HUES64 (cell line): ENCODE data around the gene CLSTN1.
"Not testable (repeated sequence)": the region's sequence is repeated elsewhere in the genome, so short reads cannot be mapped to it uniquely, and the experiment has no call there.

Experiments used
- H3K27ac ChIP-seq: 2 replicates; pipeline ENCODE4 v1.7.0; 2013; ENCODE audit warnings: low read depth, low read length, inconsistent platforms
- H3K27me3 ChIP-seq: 2 replicates; pipeline ENCODE4 v1.6.1; 2013; ENCODE audit warnings: mild to moderate bottlenecking, low read length; ENCODE audit not compliant: insufficient read depth
- H3K36me3 ChIP-seq: 2 replicates; pipeline ENCODE4 v1.6.1; 2013; ENCODE audit warnings: mild to moderate bottlenecking, low read length; ENCODE audit not compliant: insufficient read depth
- H3K4me1 ChIP-seq: 2 replicates; pipeline ENCODE4 v1.6.1; 2013; ENCODE audit warnings: mild to moderate bottlenecking, low read length, moderate library complexity; ENCODE audit not compliant: insufficient read depth
- H3K4me3 ChIP-seq: 2 replicates; pipeline ENCODE4 v1.5.1; 2013; ENCODE audit warnings: mild to moderate bottlenecking, low read length, moderate library complexity
- H3K9ac ChIP-seq: 2 replicates; pipeline ENCODE4 v1.6.1; 2013; ENCODE audit warnings: mild to moderate bottlenecking, low read depth, low read length
- H3K9me3 ChIP-seq: 2 replicates; pipeline ENCODE4 v1.6.1; 2013; ENCODE audit warnings: low read depth, low read length; ENCODE audit not compliant: insufficient read depth
- WGBS: fragments of 150-250, 120-280 bp; methylation state at CpG from one replicate; pipeline ENCODE4 v1.1.7; 2013; ENCODE audit warnings: missing lambda C conversion rate; 5-methylcytosine and 5-hydroxymethylcytosine counted together

Gene CLSTN1

DNA sequence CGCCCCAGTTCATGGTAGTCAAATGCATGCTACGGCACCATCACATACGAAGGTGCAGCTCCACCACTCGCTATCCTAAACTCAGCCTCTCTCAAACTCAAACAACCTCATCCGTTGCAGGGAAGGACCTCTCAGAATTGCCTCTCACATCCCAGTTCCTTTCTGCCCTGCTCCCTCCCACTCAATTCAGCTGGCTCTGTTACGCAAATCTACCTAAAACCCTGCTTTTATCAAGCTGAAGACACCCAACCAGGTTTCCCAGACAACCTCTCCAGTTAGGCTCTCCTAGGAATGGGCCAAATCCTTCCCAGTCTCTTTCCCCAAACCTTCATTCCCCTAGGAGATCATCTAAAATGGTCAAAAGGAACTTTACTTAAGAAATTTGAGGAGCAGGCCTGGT lies 62.9 kb downstream of the CLSTN1 start:
- Histone ChIP-seq H3K9me3 (no peaks in the 10 kb centered on the region), H3K27ac (peak overlapping the region; percentile 84), H3K4me3 (0 out of 2 replicates have a peak overlapping the region, but pooled peaks have one; percentile 4), H3K36me3 (0 out of 2 replicates have a peak, but pooled peaks cover 2% of the 10 kb centered on the region), H3K9ac (no peak overlapping the region), H3K4me1 (peaks cover 39% of the 10 kb centered on the region), H3K27me3 (no peaks in the 10 kb centered on the region)
- 50% methylated on average over 6 of the region's 6 CpGs for WGBS

DNA sequence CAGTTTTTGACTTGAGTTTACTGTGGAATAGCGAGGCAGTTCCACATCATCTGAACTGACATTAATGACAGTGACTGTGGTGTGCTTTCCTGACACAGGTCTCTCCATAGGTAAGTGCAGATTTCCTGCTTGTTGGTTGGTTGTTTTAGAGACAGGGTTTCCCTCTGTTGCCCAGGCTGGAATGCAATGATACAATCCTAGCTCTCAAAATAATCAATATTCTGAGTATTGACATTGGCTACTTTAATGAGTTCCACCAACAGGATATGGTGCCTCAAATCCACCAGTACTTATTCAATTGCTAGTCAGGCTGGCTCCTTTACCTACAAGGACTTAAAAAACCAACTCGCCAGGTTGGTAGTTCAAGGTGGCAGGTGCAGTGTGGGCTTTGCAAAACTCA lies 63.8 kb downstream of the CLSTN1 start:
- Histone ChIP-seq H3K9ac (no peak overlapping the region), H3K4me3 (no peak overlapping the region), H3K36me3 (peaks cover 5% of the 10 kb centered on the region; the same call in 1 of the 2 replicates), H3K4me1 (peaks cover 42% of the 10 kb centered on the region), H3K27me3 (no peaks in the 10 kb centered on the region), H3K27ac (peak overlapping the region; percentile 9; the same call in 1 of the 2 replicates), H3K9me3 (no peaks in the 10 kb centered on the region)
- WGBS = 96% methylated on average over 2 of the region's 2 CpGs

- Histone ChIP-seq H3K9me3 (no peaks in the 10 kb centered on the region), H3K4me3 (no peak overlapping the region), H3K27me3 (no peaks in the 10 kb centered on the region), H3K9ac (no peak overlapping the region), H3K27ac (peak overlapping the region; percentile 38; the same call in 1 of the 2 replicates), H3K36me3 (peaks cover 16% of the 10 kb centered on the region), H3K4me1 (peaks cover 34% of the 10 kb centered on the region)
- 92% methylated on average over 10 of the region's 10 CpGs for WGBS
Observed at GRCh38 chr1:9758559-9759121, 65.1 kb downstream of the CLSTN1 start.

DNA sequence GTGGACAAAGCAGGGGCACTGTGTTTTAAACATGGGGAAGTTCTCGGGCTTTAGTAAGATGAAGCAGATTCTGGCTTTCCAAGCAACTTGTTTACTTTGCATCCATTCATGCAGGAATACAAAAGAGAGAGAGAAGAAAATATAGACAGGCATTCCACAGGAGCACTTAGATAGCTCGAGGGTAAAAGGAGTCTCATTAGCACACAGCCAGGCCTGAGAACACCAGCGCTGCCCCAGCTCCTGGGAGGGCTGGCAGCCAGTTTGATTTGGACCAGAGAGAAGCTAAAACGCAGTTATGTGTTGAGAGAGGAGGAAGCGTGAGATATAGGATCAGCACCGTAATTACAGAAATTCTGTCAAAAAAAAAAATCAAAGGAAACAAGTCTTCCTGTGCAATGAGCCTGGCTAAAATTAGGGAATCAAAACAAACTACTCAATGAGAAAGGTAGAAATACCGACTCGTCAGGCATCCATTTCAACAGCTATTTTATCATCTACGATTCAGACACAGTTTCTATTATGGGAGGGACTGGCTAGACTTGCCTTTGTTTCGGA lies 68.2 kb downstream of the CLSTN1 start:
- Histone ChIP-seq H3K9me3 (no peaks in the 10 kb centered on the region), H3K4me3 (no peak overlapping the region), H3K36me3 (peaks cover 41% of the 10 kb centered on the region), H3K4me1 (peaks cover 20% of the 10 kb centered on the region), H3K9ac (no peak overlapping the region), H3K27me3 (no peaks in the 10 kb centered on the region), H3K27ac (no peak overlapping the region)
- WGBS = 80% methylated on average over 10 of the region's 10 CpGs

GRCh38 chr1:9753121-9753531 lies 70.6 kb downstream of the CLSTN1 start:
- no peak overlapping the region for H3K4me3 ChIP-seq
- no peaks in the 10 kb centered on the region for H3K9me3 ChIP-seq
- H3K4me1 ChIP-seq = peaks cover 7% of the 10 kb centered on the region; the same call in 1 of the 2 replicates
- 85% methylated on average over 12 of the region's 12 CpGs for WGBS
- H3K27ac ChIP-seq = no peak overlapping the region
- peaks cover 61% of the 10 kb centered on the region for H3K36me3 ChIP-seq
- no peaks in the 10 kb centered on the region for H3K27me3 ChIP-seq
- H3K9ac ChIP-seq = no peak overlapping the region

DNA sequence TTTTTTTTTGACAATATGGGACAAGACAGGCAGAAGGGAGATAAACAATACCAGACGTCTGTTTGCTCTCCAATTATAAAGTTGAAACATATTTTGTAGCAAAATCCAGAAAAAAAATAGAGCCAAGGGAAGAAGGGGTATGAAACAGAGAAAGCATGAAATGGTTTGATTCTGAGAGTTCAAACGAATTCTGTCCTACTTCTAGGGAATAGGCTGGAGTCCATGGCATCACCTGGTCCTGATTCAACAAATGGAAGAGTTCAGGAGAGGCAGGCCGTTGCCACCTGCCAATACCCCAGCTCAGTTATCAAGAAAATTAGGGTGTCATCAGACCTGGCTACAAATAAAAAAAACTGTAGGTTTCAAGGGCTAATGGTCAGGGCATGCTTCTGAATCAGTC lies 71.8 kb downstream of the CLSTN1 start:
- Histone ChIP-seq H3K36me3 (peaks cover 64% of the 10 kb centered on the region), H3K9ac (no peak overlapping the region), H3K4me1 (peaks cover 7% of the 10 kb centered on the region; the same call in 1 of the 2 replicates), H3K27ac (no peak overlapping the region), H3K9me3 (no peaks in the 10 kb centered on the region), H3K27me3 (no peaks in the 10 kb centered on the region), H3K4me3 (no peak overlapping the region)
- WGBS = 93% methylated on average over 3 of the region's 3 CpGs

DNA sequence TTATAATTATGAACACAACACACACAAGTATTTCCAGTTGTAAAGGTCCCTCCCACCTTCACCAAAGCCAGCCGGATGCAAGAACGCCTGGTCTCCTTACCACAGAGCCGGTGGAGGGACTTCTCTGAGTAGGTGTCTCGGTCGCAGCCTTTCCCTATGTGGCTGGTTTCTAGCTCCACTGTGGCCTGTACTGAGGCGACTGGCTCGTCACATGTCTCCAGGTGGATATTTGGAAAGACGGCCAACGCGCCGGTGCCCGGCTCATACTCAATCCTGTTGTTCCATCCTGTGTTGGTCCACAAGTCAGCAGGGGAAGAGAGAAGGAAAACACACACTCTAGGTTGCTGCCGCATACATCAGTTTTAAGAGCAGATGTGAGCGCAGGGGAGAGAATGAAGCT lies 74.4 kb downstream of the CLSTN1 start:
- Histone ChIP-seq H3K27me3 (no peaks in the 10 kb centered on the region), H3K9me3 (no peaks in the 10 kb centered on the region), H3K36me3 (peaks cover 79% of the 10 kb centered on the region), H3K9ac (no peak overlapping the region), H3K4me3 (no peak overlapping the region), H3K4me1 (no peaks in the 10 kb centered on the region), H3K27ac (no peak overlapping the region)
- 97% methylated on average over 14 of the region's 14 CpGs for WGBS

DNA sequence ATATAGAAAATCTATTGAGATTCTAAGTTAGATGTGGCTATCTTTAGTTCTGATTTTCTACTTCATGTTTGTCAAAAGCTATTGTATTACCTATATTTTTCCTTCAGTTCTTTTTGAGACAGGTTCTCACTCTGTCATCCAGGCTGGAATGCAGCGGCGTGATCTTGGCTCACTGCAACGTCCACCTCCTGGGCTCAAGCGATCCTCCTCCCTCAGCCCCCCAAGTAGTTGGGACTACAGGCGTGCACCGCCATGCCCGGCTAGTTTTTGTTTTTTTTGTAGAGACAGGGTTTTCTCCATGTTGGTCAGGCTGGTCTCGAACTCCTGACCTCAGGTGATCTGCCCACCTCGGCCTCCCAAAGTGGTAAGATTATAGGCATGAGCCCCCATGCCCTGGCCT lies 75.4 kb downstream of the CLSTN1 start:
- H3K9ac ChIP-seq, H3K27ac ChIP-seq, H3K4me1 ChIP-seq, H3K27me3 ChIP-seq, H3K9me3 ChIP-seq, H3K4me3 ChIP-seq: not testable (repeated sequence)
- H3K36me3 ChIP-seq = peaks cover 82% of the 10 kb centered on the region
- WGBS = 95% methylated on average over 9 of the region's 9 CpGs

DNA sequence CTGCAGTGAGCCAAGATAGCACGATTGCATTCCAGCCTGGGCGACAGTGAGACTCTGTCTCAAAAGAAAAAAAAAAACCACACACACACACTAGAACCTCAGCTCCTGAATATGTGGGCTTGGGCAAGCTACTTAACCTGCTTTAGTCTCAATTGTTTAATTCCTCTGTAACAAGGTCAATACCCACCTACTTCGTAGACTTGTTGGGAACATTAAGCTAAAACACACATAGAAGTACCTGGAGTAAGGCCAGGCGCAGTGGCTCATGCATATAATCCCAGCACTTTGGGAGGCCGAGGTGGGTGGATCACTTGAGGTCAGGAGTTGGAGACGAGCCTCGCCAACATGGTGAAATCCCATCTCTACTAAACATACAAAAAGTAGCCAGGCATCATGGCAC lies 77.1 kb downstream of the CLSTN1 start:
- 96% methylated on average over 7 of the region's 7 CpGs for WGBS
- Histone ChIP-seq H3K4me3 (no peak overlapping the region), H3K27ac (no peak overlapping the region), H3K9me3 (no peaks in the 10 kb centered on the region), H3K36me3 (peaks cover 84% of the 10 kb centered on the region), H3K9ac (no peak overlapping the region), H3K27me3 (no peaks in the 10 kb centered on the region), H3K4me1 (no peaks in the 10 kb centered on the region)

DNA sequence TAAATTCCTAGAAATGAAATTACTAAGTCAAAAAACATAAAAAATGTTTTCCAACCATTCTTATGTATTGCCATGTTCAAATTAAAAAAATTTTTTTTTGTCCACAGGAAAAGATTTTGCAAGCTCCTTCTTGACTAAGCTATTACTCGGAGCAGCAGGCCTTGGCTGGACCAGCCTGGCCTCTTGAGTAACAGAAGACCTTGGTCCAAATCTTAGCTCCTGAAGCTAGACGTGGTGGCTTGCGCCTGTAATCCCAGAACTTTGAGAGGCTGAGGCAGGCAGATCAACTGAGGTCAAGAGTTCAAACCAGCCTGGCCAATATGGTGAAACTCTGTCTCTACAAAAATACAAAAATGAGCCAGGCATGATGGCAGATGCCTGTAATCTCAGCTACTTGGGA lies 77.6 kb downstream of the CLSTN1 start:
- no peaks in the 10 kb centered on the region for H3K9me3 ChIP-seq
- H3K27ac ChIP-seq = no peak overlapping the region
- H3K36me3 ChIP-seq = peaks cover 84% of the 10 kb centered on the region
- WGBS = 98% methylated on average over 3 of the region's 3 CpGs
- H3K27me3 ChIP-seq = no peaks in the 10 kb centered on the region
- H3K4me1 ChIP-seq = no peaks in the 10 kb centered on the region
- no peak overlapping the region for H3K4me3 ChIP-seq
- H3K9ac ChIP-seq = no peak overlapping the region

- no peaks in the 10 kb centered on the region for H3K27me3 ChIP-seq
Observed at GRCh38 chr1:9744106-9744799, 79.5 kb downstream of the CLSTN1 start.

More at GRCh38 chr1:9744106-9744799, 79.5 kb downstream of the CLSTN1 start:
- 96% methylated on average over 28 of the region's 28 CpGs for WGBS
- H3K27ac ChIP-seq = no peak overlapping the region
- no peaks in the 10 kb centered on the region for H3K4me1 ChIP-seq
- no peaks in the 10 kb centered on the region for H3K9me3 ChIP-seq
- H3K9ac ChIP-seq = no peak overlapping the region
- peaks cover 86% of the 10 kb centered on the region for H3K36me3 ChIP-seq
- H3K4me3 ChIP-seq = no peak overlapping the region
